ENCODE measurements around the gene GAA. TPM values are rescaled to one million over a fixed set of nuclear protein-coding genes. Genes with fewer than 3 reads are reported as not detected.
A peak's percentile ranks its signal among the peaks of the same experiment; 100 is the strongest.

Gene GAA
- total and polyA plus RNA-seq, 2 of the 13 experiments (the other 11 are each of a cell fraction or from before 2014, with no cell fraction given): 21.6 to 36.4 TPM

DNA sequence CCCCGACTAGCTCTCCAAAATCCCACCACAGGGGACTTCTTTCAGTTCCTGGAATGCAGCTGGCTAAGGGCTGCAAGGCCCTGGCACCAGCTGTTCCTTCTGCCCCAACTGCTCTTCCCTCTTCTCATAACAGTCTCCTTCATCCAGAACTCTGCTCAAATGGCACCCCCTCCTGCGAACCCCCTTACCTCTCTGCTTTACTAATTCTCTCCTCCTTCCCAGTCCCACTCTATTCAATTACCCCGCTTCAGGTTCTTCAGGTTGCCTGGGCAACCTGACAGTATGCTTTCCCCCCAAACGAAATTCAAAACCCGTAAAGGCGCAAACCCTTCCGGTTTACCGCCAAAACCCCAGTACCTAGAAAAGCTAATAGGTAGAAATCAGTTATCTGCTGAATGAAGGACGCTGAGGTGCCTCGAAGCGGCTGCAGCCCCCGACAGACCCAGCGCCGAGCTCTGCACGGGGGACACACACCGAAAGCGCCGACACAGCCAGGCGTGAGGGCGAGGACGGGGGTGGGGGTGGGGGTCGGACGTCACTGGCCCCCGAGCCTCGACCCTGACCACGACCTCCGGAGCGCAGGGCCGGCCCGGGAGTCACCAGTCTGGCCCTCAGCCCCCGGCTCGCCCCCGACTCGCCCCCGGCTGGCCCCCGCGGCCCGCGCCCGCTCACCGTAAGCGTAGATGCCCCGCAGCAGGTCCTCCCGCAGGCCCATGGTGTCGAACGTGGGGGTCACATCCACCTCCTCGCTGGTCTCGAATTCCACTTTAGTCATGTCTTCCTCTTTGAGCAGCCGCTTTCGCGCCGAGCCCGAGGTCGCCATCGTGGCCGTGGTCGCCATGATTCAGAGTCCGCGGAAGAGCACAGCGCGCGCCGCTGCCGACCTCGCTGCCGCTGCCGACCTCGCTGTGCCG lies 45.0 kb downstream of the GAA start (continued):
- TF ChIP-seq SKI (IDR thresholded peaks at IDR 0.05; ENCODE audit: partially characterized antibody) (no peak), ZNF143 (CRISPR knock-in tag; IDR thresholded peaks at IDR 0.05) (peak; percentile 17; the same call in 1 of the 2 replicates), ZMYM2 (CRISPR knock-in tag; IDR thresholded peaks at IDR 0.05) (0 out of 2 replicates have a peak, but pooled peaks have one; percentile 30), ZBTB1 (CRISPR knock-in tag; IDR thresholded peaks at IDR 0.05; ENCODE audit: borderline replicate concordance) (no peak), ZNF878 (CRISPR knock-in tag; IDR thresholded peaks at IDR 0.05) (no peak), KDM5B (CRISPR knock-in tag; IDR thresholded peaks at IDR 0.05; ENCODE audit: borderline replicate concordance) (no peak), ZFAT (CRISPR knock-in tag; conservative IDR thresholded peaks at IDR 0.05) (0 out of 2 replicates have a peak, but pooled peaks have one; percentile 7), ZNF780A (CRISPR knock-in tag; IDR thresholded peaks at IDR 0.05) (0 out of 2 replicates have a peak, but pooled peaks have one; percentile 35), ZNF256 (CRISPR knock-in tag; conservative IDR thresholded peaks at IDR 0.05) (0 out of 2 replicates have a peak, but pooled peaks have one; percentile 65), NONO (IDR thresholded peaks at IDR 0.05) (no peak), NONO (CRISPR knock-in tag; conservative IDR thresholded peaks at IDR 0.05) (no peak), ZNF782 (CRISPR knock-in tag; IDR thresholded peaks at IDR 0.05; ENCODE audit: borderline replicate concordance) (no peak)
- TF ChIP-seq, protein P1, sequence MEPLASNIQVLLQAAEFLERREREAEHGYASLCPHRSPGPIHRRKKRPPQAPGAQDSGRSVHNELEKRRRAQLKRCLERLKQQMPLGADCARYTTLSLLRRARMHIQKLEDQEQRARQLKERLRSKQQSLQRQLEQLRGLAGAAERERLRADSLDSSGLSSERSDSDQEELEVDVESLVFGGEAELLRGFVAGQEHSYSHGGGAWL (CRISPR knock-in tag; IDR thresholded peaks at IDR 0.05): 0 out of 2 replicates have a peak, but pooled peaks have one; percentile 25
- TF ChIP-seq, protein P2, sequence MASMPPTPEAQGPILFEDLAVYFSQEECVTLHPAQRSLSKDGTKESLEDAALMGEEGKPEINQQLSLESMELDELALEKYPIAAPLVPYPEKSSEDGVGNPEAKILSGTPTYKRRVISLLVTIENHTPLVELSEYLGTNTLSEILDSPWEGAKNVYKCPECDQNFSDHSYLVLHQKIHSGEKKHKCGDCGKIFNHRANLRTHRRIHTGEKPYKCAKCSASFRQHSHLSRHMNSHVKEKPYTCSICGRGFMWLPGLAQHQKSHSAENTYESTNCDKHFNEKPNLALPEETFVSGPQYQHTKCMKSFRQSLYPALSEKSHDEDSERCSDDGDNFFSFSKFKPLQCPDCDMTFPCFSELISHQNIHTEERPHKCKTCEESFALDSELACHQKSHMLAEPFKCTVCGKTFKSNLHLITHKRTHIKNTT (CRISPR knock-in tag; IDR thresholded peaks at IDR 0.05): 0 out of 2 replicates have a peak, but pooled peaks have one; percentile 64
- TF ChIP-seq, protein P3, sequence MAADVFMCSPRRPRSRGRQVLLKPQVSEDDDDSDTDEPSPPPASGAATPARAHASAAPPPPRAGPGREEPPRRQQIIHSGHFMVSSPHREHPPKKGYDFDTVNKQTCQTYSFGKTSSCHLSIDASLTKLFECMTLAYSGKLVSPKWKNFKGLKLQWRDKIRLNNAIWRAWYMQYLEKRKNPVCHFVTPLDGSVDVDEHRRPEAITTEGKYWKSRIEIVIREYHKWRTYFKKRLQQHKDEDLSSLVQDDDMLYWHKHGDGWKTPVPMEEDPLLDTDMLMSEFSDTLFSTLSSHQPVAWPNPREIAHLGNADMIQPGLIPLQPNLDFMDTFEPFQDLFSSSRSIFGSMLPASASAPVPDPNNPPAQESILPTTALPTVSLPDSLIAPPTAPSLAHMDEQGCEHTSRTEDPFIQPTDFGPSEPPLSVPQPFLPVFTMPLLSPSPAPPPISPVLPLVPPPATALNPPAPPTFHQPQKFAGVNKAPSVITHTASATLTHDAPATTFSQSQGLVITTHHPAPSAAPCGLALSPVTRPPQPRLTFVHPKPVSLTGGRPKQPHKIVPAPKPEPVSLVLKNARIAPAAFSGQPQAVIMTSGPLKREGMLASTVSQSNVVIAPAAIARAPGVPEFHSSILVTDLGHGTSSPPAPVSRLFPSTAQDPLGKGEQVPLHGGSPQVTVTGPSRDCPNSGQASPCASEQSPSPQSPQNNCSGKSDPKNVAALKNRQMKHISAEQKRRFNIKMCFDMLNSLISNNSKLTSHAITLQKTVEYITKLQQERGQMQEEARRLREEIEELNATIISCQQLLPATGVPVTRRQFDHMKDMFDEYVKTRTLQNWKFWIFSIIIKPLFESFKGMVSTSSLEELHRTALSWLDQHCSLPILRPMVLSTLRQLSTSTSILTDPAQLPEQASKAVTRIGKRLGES (CRISPR knock-in tag; IDR thresholded peaks at IDR 0.05; ENCODE audit: borderline replicate concordance): 0 out of 2 replicates have a peak, but pooled peaks have one; percentile 44
- TF ChIP-seq, protein P4, sequence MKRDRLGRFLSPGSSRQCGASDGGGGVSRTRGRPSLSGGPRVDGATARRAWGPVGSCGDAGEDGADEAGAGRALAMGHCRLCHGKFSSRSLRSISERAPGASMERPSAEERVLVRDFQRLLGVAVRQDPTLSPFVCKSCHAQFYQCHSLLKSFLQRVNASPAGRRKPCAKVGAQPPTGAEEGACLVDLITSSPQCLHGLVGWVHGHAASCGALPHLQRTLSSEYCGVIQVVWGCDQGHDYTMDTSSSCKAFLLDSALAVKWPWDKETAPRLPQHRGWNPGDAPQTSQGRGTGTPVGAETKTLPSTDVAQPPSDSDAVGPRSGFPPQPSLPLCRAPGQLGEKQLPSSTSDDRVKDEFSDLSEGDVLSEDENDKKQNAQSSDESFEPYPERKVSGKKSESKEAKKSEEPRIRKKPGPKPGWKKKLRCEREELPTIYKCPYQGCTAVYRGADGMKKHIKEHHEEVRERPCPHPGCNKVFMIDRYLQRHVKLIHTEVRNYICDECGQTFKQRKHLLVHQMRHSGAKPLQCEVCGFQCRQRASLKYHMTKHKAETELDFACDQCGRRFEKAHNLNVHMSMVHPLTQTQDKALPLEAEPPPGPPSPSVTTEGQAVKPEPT (CRISPR knock-in tag; IDR thresholded peaks at IDR 0.05; ENCODE audit: low read depth): peak; percentile 82; the same call in 1 of the 2 replicates

All from HepG2 (cell line).